ENCODE results near the gene EAF2.

EAF2 gene

GRCh38 chr3:121863801-121864200, 28.8 kb downstream of the EAF2 start:
- no peak for DNase-seq

- DNase-seq: no peak
Observed at GRCh38 chr3:121869736-121870135, 34.7 kb downstream of the EAF2 start.

- no peak for DNase-seq
Observed at GRCh38 chr3:121870717-121871116, 35.7 kb downstream of the EAF2 start.

- DNase-seq: no peak
Observed at GRCh38 chr3:121871430-121871829, 36.4 kb downstream of the EAF2 start.

GRCh38 chr3:121878411-121878810, 43.4 kb downstream of the EAF2 start:
- DNase-seq: no peak

GRCh38 chr3:121883507-121883906, 48.5 kb downstream of the EAF2 start:
- peak; percentile 34 for DNase-seq

GRCh38 chr3:121885386-121885785, 50.4 kb downstream of the EAF2 start:
- DNase-seq: no peak

- DNase-seq: peak; percentile 0
Observed at GRCh38 chr3:121894301-121894990, 59.4 kb downstream of the EAF2 start, which contains the start of gene SLC15A2. SLC15A2 (plus strand) TSS chr3:121894401; CDS start chr3:121894477, 76 bp downstream.

GRCh38 chr3:121895121-121895520, 60.1 kb downstream of the EAF2 start:
- DNase-seq: no peak

GRCh38 chr3:121895736-121896135, 60.7 kb downstream of the EAF2 start:
- DNase-seq: no peak

- no peak for DNase-seq
Observed at GRCh38 chr3:121896823-121897222, 61.8 kb downstream of the EAF2 start.

GRCh38 chr3:121897296-121897695, 62.3 kb downstream of the EAF2 start:
- no peak for DNase-seq

- DNase-seq: no peak
Observed at GRCh38 chr3:121913305-121913990, 78.4 kb downstream of the EAF2 start.

GRCh38 chr3:121914081-121914998, 79.3 kb downstream of the EAF2 start:
- no peak for DNase-seq

GRCh38 chr3:121916189-121916588, 81.2 kb downstream of the EAF2 start:
- peak; percentile 65 for DNase-seq

- peak; percentile 3 for DNase-seq
Observed at GRCh38 chr3:121918779-121919483, 83.9 kb downstream of the EAF2 start.

- DNase-seq: no peak
Observed at GRCh38 chr3:121924734-121925133, 89.7 kb downstream of the EAF2 start.

- DNase-seq: no peak
Observed at GRCh38 chr3:121926380-121926779, 91.4 kb downstream of the EAF2 start.
